K562 (cell line): ENCODE data around the gene HSPB6. TPM values are rescaled to one million over a fixed set of nuclear protein-coding genes. Genes with fewer than 3 reads are reported as not detected.

Source experiments
- BCL6 ChIP-seq: fragments of 250-450 bp; sonication (Bioruptor Pico); IDR thresholded peaks from 2 replicates; pipeline ENCODE4 v1.4.0; 2020
- CHD4 ChIP-seq: fragments of 200-600 bp; sonication (generic); IDR thresholded peaks from 3 replicates; pipeline ENCODE4 v1.6.1; 2012; ENCODE audit warnings: low read depth, mild to moderate bottlenecking, mixed read lengths, low read length, inconsistent platforms; ENCODE audit not compliant: insufficient read depth, insufficient replicate concordance, poor library complexity, severe bottlenecking
- EZH2 ChIP-seq: IDR thresholded peaks from 2 replicates; pipeline ENCODE4 v1.6.1; 2012; ENCODE audit warnings: low read depth, mild to moderate bottlenecking, inconsistent platforms, low read length, borderline replicate concordance
- ZNF253 ChIP-seq: fragments of 250-450 bp; sonication (Bioruptor Pico); conservative IDR thresholded peaks from 2 replicates; pipeline ENCODE4 v1.6.1; 2021; ENCODE audit warnings: mild to moderate bottlenecking
- polyA plus RNA-seq, 8 experiments: library from polyadenylated mRNA; depleted of rRNA in 4 of 8; stranded (reverse) in 5 of 8; unstranded in 3 of 8; fragments of >200 nt; fragmentation: Nextera tagmentation in 2 of 8; fragmentation: Illumina TruSeq in 1 of 8; extraction: Ambion mirVana in 2 of 8; extraction: Trizol in 1 of 8; gene quantifications; 2 replicates each; pipeline versions ENCODE4 v1.2.1 to v1.2.3, GENCODE V29; 2011 to 2014; ENCODE audit warnings: inconsistent platforms in 1 of 8, missing spikeins in 1 of 8
- total RNA-seq, 7 experiments: library from RNA; depleted of rRNA in 6 of 7; stranded (reverse); fragments of >200 nt in 6 of 7; fragmentation: Illumina TruSeq in 2 of 7; extraction: Trizol in 2 of 7; gene quantifications; 2 replicates each; pipeline versions ENCODE4 v1.2.1 to v1.2.3, GENCODE V29; 2011 to 2021; ENCODE audit warnings: low replicate concordance in 1 of 7
- TF ChIP-seq, protein P1 (sequence below): fragments of 450-650 bp; IDR thresholded peaks from 2 replicates; pipeline ENCODE4 v1.6.1; 2016; ENCODE audit warnings: mild to moderate bottlenecking, moderate library complexity
- TF ChIP-seq, protein P2 (sequence below), 2 experiments: fragments of 200-800 bp in 1 of 2; sonication (Bioruptor generic) in 1 of 2; sonication (generic) in 1 of 2; formaldehyde crosslinking in 1 of 2; IDR thresholded peaks in 1 of 2; conservative IDR thresholded peaks in 1 of 2; 2 replicates each; pipeline versions ENCODE4 v1.5.0 to v1.6.1; 2016 to 2020; ENCODE audit warnings: missing compliant biosample characterization in 1 of 2, missing genetic modification characterization in 1 of 2, missing genetic modification reagents in 1 of 2
- TF ChIP-seq, protein P3 (sequence below): sonication (generic); formaldehyde crosslinking; IDR thresholded peaks from 2 replicates; pipeline ENCODE4 v1.8.1; 2023; ENCODE audit warnings: mild to moderate bottlenecking, missing genetic modification reagents, moderate library complexity
- TF ChIP-seq, protein P4 (sequence below): sonication (generic); formaldehyde crosslinking; IDR thresholded peaks from 2 replicates; pipeline ENCODE4 v1.8.0; 2022; ENCODE audit warnings: missing genetic modification reagents, mild to moderate bottlenecking, borderline replicate concordance
- TF ChIP-seq, protein P5 (sequence below): sonication (generic); formaldehyde crosslinking; IDR thresholded peaks from 2 replicates; pipeline ENCODE4 v1.9.0; 2022; ENCODE audit warnings: mild to moderate bottlenecking, missing genetic modification reagents

Gene HSPB6
- total and polyA plus RNA-seq, 9 of the 15 experiments (the other 6 are each of a cell fraction or from before 2014, with no cell fraction given) = 0.55 TPM; not detected in 8

DNA sequence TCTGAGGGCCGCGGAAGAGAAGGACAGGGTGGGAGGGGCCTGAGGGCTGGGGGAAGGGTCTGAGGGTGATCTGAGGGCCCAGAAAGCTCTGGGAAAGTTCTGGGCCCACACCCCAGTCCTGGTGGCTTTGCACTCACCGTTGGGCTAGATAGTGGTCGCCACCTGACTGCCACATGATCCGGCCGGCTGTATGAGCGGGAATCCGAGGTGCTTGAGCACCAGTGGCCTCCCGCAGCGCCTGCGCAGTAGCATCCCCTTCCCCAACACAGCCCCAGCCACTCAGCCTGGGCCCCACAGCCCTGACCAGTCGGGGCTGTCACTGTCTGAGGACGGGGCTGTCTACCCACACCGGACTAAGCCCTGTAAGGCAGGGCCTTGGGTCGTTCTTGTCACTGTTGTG, 40.8 kb upstream of the HSPB6 start (continued):
- TF ChIP-seq BCL6 (CRISPR knock-in tag) = no peak
- TF ChIP-seq, protein P1, sequence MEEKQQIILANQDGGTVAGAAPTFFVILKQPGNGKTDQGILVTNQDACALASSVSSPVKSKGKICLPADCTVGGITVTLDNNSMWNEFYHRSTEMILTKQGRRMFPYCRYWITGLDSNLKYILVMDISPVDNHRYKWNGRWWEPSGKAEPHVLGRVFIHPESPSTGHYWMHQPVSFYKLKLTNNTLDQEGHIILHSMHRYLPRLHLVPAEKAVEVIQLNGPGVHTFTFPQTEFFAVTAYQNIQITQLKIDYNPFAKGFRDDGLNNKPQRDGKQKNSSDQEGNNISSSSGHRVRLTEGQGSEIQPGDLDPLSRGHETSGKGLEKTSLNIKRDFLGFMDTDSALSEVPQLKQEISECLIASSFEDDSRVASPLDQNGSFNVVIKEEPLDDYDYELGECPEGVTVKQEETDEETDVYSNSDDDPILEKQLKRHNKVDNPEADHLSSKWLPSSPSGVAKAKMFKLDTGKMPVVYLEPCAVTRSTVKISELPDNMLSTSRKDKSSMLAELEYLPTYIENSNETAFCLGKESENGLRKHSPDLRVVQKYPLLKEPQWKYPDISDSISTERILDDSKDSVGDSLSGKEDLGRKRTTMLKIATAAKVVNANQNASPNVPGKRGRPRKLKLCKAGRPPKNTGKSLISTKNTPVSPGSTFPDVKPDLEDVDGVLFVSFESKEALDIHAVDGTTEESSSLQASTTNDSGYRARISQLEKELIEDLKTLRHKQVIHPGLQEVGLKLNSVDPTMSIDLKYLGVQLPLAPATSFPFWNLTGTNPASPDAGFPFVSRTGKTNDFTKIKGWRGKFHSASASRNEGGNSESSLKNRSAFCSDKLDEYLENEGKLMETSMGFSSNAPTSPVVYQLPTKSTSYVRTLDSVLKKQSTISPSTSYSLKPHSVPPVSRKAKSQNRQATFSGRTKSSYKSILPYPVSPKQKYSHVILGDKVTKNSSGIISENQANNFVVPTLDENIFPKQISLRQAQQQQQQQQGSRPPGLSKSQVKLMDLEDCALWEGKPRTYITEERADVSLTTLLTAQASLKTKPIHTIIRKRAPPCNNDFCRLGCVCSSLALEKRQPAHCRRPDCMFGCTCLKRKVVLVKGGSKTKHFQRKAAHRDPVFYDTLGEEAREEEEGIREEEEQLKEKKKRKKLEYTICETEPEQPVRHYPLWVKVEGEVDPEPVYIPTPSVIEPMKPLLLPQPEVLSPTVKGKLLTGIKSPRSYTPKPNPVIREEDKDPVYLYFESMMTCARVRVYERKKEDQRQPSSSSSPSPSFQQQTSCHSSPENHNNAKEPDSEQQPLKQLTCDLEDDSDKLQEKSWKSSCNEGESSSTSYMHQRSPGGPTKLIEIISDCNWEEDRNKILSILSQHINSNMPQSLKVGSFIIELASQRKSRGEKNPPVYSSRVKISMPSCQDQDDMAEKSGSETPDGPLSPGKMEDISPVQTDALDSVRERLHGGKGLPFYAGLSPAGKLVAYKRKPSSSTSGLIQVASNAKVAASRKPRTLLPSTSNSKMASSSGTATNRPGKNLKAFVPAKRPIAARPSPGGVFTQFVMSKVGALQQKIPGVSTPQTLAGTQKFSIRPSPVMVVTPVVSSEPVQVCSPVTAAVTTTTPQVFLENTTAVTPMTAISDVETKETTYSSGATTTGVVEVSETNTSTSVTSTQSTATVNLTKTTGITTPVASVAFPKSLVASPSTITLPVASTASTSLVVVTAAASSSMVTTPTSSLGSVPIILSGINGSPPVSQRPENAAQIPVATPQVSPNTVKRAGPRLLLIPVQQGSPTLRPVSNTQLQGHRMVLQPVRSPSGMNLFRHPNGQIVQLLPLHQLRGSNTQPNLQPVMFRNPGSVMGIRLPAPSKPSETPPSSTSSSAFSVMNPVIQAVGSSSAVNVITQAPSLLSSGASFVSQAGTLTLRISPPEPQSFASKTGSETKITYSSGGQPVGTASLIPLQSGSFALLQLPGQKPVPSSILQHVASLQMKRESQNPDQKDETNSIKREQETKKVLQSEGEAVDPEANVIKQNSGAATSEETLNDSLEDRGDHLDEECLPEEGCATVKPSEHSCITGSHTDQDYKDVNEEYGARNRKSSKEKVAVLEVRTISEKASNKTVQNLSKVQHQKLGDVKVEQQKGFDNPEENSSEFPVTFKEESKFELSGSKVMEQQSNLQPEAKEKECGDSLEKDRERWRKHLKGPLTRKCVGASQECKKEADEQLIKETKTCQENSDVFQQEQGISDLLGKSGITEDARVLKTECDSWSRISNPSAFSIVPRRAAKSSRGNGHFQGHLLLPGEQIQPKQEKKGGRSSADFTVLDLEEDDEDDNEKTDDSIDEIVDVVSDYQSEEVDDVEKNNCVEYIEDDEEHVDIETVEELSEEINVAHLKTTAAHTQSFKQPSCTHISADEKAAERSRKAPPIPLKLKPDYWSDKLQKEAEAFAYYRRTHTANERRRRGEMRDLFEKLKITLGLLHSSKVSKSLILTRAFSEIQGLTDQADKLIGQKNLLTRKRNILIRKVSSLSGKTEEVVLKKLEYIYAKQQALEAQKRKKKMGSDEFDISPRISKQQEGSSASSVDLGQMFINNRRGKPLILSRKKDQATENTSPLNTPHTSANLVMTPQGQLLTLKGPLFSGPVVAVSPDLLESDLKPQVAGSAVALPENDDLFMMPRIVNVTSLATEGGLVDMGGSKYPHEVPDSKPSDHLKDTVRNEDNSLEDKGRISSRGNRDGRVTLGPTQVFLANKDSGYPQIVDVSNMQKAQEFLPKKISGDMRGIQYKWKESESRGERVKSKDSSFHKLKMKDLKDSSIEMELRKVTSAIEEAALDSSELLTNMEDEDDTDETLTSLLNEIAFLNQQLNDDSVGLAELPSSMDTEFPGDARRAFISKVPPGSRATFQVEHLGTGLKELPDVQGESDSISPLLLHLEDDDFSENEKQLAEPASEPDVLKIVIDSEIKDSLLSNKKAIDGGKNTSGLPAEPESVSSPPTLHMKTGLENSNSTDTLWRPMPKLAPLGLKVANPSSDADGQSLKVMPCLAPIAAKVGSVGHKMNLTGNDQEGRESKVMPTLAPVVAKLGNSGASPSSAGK = peak; percentile 89
- TF ChIP-seq, protein P2, sequence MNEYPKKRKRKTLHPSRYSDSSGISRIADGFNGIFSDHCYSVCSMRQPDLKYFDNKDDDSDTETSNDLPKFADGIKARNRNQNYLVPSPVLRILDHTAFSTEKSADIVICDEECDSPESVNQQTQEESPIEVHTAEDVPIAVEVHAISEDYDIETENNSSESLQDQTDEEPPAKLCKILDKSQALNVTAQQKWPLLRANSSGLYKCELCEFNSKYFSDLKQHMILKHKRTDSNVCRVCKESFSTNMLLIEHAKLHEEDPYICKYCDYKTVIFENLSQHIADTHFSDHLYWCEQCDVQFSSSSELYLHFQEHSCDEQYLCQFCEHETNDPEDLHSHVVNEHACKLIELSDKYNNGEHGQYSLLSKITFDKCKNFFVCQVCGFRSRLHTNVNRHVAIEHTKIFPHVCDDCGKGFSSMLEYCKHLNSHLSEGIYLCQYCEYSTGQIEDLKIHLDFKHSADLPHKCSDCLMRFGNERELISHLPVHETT (CRISPR knock-in tag; conservative IDR thresholded peaks at IDR 0.05 in 1 of 2, IDR thresholded peaks at IDR 0.05 in 1 of 2) = no peak
- no peak for TF ChIP-seq CHD4
- TF ChIP-seq, protein P3, sequence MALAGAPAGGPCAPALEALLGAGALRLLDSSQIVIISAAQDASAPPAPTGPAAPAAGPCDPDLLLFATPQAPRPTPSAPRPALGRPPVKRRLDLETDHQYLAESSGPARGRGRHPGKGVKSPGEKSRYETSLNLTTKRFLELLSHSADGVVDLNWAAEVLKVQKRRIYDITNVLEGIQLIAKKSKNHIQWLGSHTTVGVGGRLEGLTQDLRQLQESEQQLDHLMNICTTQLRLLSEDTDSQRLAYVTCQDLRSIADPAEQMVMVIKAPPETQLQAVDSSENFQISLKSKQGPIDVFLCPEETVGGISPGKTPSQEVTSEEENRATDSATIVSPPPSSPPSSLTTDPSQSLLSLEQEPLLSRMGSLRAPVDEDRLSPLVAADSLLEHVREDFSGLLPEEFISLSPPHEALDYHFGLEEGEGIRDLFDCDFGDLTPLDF (CRISPR knock-in tag) = no peak
- TF ChIP-seq, protein P4, sequence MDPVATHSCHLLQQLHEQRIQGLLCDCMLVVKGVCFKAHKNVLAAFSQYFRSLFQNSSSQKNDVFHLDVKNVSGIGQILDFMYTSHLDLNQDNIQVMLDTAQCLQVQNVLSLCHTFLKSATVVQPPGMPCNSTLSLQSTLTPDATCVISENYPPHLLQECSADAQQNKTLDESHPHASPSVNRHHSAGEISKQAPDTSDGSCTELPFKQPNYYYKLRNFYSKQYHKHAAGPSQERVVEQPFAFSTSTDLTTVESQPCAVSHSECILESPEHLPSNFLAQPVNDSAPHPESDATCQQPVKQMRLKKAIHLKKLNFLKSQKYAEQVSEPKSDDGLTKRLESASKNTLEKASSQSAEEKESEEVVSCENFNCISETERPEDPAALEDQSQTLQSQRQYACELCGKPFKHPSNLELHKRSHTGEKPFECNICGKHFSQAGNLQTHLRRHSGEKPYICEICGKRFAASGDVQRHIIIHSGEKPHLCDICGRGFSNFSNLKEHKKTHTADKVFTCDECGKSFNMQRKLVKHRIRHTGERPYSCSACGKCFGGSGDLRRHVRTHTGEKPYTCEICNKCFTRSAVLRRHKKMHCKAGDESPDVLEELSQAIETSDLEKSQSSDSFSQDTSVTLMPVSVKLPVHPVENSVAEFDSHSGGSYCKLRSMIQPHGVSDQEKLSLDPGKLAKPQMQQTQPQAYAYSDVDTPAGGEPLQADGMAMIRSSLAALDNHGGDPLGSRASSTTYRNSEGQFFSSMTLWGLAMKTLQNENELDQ = no peak
- no peak for TF ChIP-seq EZH2
- no peak for TF ChIP-seq ZNF253 (CRISPR knock-in tag)
- TF ChIP-seq, protein P5, sequence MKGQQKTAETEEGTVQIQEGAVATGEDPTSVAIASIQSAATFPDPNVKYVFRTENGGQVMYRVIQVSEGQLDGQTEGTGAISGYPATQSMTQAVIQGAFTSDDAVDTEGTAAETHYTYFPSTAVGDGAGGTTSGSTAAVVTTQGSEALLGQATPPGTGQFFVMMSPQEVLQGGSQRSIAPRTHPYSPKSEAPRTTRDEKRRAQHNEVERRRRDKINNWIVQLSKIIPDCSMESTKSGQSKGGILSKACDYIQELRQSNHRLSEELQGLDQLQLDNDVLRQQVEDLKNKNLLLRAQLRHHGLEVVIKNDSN (CRISPR knock-in tag) = 0 out of 2 replicates have a peak, but pooled peaks have one; percentile 5
